Activated CD4-positive, alpha-beta T cell treated with anti-CD3 and anti-CD28 coated beads for 24 hours (primary cell): ENCODE results near the gene OSBPL3.
"Not testable (repeated sequence)": the region's sequence is repeated elsewhere in the genome, so short reads cannot be mapped to it uniquely, and the experiment has no call there.

Experiments
- DNase-seq, 2 donors: peaks; one replicate each; pipeline ENCODE4 v3.0.0-alpha.2; 2020; ENCODE audit warnings: low read depth in 2 of 2

Gene OSBPL3

GRCh38 chr7:24920451-24921361, 59.3 kb downstream of the OSBPL3 start:
- DNase-seq: no peak

DNA sequence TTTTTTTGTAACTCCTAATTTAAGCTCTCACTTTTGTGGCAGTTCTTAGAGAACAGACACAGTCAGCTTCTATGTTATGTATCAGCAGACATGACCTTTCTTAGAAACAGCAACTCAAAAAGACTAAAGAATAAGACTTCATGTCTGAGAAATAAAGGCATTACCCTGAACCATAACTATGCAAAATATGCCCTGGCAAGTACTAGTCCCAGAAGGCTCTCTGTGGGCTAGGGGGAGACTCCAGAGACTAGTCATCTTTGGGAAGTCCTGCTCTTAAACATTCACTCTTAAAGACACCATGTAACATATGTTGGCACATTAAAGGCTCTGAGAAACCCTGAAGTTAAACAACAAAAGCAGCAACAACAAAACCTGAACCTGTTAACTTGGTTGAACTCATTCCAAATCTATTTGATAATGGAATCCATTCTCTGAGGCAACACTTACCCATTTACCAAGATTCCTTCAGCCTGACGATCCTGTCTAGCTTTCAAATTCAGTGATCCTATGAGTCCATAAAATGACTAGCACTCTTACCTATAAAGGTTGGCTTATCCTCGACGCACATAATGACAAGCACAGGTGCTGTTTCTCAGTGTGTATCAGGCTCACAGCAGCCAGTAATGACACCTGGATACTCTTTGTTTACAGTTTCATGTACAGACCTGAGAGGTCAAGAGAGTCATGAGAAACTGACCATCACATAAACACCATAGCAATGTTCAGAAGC, 62.3 kb downstream of the OSBPL3 start:
- DNase-seq: no peak

GRCh38 chr7:24916463-24917040, 63.4 kb downstream of the OSBPL3 start:
- no peak for DNase-seq

DNA sequence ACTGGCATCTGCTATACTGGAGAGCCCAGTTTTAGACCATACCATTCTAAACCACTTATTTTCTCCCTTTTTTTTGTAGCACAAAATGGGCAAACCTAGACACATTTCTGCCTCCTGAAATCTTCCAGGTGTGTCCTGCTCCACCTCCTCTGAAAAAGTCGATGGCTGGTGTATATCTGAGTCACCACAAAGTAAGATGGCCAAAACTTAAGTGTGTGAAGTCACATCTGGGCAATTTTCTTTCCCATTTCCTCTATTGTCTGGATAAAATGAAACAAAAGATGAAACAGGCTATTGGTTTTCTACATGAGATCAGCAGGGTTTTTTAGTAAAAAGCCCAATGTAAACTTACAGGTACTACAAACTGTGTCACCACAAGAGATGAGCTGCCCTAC, 65.5 kb downstream of the OSBPL3 start:
- DNase-seq: no peak

- DNase-seq: no peak
Observed at GRCh38 chr7:24913801-24914464, 66.0 kb downstream of the OSBPL3 start.

DNA sequence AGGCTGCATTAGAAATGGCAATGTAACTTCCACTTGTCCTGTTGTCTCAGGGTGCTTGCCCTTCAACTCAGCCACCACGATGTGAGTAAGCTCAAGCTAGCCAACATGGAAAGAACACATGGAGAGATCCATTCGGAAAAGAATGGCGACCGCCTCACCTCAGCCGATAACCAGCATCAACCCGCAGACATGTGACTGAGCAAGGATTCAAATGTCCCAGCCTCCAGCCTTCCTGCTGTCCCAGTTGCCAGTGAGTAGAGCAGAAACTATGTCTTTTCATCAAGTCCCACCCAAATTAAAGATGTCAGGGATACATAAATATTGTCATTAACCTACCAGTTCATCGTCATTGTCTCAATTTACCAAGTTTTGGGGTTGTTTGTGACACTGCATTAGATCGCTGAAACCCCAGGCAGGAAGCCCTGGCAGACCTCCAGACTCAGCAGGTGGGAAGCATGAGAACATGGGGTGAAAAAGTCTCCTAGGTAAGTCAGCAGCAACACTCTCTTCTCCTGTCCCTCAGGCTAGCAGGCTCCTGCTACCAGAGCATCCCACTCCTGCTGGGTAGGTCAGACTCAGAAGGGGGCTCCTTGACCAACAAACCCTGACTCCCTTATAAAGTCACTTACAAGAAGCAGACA, 67.0 kb downstream of the OSBPL3 start:
- DNase-seq: no peak

- no peak for DNase-seq
Observed at GRCh38 chr7:24912424-24912823, 67.6 kb downstream of the OSBPL3 start.

GRCh38 chr7:24911213-24911603, 68.8 kb downstream of the OSBPL3 start:
- no peak for DNase-seq

DNA sequence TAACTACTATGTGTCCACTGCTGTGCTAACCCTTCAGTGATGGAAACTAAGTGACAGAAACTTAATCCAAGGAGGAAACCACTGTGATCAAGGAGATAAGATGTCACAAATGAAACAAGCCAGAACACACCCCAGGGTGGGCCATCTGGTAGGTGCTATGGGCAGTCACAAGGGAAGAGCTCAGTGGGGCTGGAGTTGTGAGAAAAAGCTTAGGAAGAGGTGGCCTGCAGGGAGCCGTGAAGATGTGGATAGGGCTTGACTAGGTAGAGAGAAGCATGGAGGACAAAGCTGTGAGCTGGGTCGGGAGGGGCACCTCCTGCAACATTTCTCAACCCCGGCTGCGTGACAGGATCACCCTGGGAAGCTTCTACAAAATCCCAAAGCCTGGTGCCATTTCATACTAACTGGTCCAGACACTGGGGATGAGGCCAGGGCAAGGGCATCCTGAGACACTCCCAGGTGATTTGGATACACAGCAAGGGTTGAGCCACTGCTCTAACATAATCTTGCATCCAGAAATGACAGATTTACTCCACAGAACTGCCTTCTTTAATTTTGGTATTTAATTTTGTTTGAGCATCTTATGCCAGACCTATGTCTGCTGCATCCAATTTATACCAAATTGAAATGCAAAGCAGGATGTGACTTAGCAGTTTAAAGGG, 69.3 kb downstream of the OSBPL3 start:
- DNase-seq: no peak

GRCh38 chr7:24908727-24909126, 71.3 kb downstream of the OSBPL3 start:
- no peak for DNase-seq

- DNase-seq: no peak
Observed at GRCh38 chr7:24908166-24908565, 71.8 kb downstream of the OSBPL3 start.

DNA sequence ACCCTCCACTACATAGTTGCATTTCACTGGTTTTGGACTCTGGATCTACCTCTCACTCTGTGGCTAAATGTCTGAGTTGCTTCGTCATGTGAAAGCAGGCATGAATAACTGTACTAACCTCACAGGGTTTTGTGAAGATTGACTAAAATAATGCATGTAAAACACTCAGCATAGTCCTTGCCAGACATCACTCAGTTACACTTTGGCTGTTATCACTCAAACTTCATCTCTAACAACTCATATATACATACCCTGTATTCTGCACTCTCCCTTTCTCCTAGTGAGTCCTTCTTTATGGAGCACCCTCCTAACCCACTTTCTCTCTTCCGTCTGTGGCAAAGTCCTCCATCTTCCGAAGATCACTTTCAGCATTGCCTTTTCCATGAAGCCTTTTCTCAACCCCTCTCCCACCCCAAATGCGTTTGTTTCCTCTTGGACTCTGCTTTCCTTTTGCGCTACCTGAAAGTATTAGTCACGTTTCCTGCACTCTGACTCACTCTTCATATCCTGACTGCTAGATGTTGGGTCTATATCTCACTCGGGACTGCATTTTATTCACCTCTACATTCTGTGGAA, 72.6 kb downstream of the OSBPL3 start:
- peak in 1 of 2 donors; percentile 27 for DNase-seq

- DNase-seq: no peak
Observed at GRCh38 chr7:24905996-24906770, 73.8 kb downstream of the OSBPL3 start.

DNA sequence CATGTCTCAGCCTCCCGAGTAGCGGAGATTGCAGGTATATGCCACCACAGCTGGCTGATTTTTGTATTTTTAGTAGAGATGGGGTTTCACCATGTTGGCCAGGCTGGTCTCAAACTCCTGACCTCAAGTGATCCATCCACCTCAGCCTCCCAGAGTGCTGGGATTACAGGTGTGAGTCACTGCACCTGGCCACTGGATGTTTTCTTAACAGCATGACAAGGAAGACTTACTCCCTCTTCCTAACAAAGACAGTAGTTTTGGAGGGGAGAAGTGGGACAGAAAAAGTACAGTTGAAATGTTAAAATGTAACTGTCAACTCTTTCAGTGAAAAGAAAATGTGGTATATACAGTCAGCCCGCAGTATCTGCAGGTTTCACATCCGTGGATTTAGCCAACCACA, 76.0 kb downstream of the OSBPL3 start:
- DNase-seq: not testable (repeated sequence)

DNA sequence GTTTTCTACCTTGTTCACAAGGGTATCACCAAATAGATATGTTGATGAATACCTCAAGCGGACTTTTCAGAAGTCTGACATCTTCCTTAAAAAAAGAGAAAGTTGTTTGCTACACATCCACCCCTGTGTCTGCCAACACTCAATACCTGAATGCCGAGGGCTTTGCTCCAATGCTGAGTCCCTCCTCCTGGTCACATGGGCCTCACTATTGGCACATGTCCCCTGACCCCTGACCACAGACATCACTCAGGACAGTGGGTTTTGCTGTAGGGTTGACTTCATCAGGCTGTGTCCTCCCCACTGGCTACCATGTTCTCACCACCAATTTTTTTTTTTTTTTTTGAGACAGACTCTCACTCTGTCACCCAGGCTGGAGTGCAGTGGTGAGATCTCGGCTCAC, 76.4 kb downstream of the OSBPL3 start:
- DNase-seq: no peak

DNA sequence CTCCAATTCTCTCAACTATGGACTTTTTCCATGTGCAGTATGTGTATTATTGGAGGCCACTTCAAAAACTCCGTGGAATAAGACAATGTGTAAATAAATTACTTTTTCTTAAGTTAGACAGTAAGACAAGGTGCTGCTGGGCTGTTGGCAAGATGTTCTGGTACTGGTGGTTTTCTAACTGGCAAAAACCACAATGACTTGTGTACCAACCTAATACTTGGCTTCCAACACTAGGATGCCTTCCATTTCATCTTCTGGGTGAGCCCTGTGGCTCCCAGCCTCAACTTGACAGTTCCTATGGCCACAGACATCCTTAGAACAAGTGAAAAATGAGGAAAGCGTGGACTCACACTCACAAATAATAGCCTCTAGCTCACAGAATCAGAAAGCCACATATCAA, 77.0 kb downstream of the OSBPL3 start:
- DNase-seq: no peak

GRCh38 chr7:24902276-24902675, 77.7 kb downstream of the OSBPL3 start:
- DNase-seq: no peak

- no peak for DNase-seq
Observed at GRCh38 chr7:24899905-24900304, 80.1 kb downstream of the OSBPL3 start.

GRCh38 chr7:24899161-24899560, 80.8 kb downstream of the OSBPL3 start:
- no peak for DNase-seq

GRCh38 chr7:24898691-24899090, 81.3 kb downstream of the OSBPL3 start:
- DNase-seq: no peak
